GM12878 (cell line): Measurements from ENCODE around the gene TPK1. TPM values are rescaled to one million over a fixed set of nuclear protein-coding genes. Genes with fewer than 3 reads are reported as not detected.

ENCODE experiments used
- polyA plus RNA-seq, 11 experiments: library from polyadenylated mRNA; depleted of rRNA in 4 of 11; unstranded in 6 of 11; stranded (reverse) in 5 of 11; fragments of >200 nt; fragmentation: Nextera tagmentation in 4 of 11; fragmentation: Illumina TruSeq in 1 of 11; extraction: Ambion mirVana in 4 of 11; extraction: Trizol in 1 of 11; gene quantifications; 1 replicate in 1 of 11; 2 replicates in 10 of 11; pipeline versions ENCODE4 v1.2.1 to v1.2.3, GENCODE V29; 2011 to 2016; ENCODE audit warnings: inconsistent platforms in 2 of 11, missing spikeins in 2 of 11, low read depth in 1 of 11
- small RNA-seq: library from RNA; depleted of rRNA; stranded (forward); fragments of <200 nt; gene quantifications from one replicate; pipeline ENCODE3, GENCODE V24; 2014
- total RNA-seq, 4 experiments: library from RNA; depleted of rRNA in 3 of 4; stranded (reverse); fragments of >200 nt in 3 of 4; fragmentation: Illumina TruSeq in 1 of 4; extraction: Trizol in 1 of 4; gene quantifications; 2 replicates each; pipeline versions ENCODE4 v1.2.1 to v1.2.3, GENCODE V29; 2013 to 2021

The TPK1 gene
- total and polyA plus RNA-seq, 10 of the 15 experiments (the other 5 are each of a cell fraction or from before 2014, with no cell fraction given) = 7.1 to 19.0 (median 9.3) TPM

Small RNAs within 50 kb of the gene (small RNA-seq; reads per million reads assigned to genes)
- gene RNU6ATAC40P = not detected
